ENCODE measurements around the gene STKLD1.

The STKLD1 gene

GRCh38 chr9:133420392-133420827, 44.2 kb downstream of the STKLD1 start:
- no peak for DNase-seq

GRCh38 chr9:133421615-133422542, 45.7 kb downstream of the STKLD1 start, which contains the start of gene ADAMTS13:
Gene ADAMTS13, plus strand, starts transcription at chr9:133422367. Its CDS starts 77 bp downstream, at chr9:133422444.
- DNase-seq: no peak

- no peak for DNase-seq
Observed at GRCh38 chr9:133423216-133423615, 47.0 kb downstream of the STKLD1 start.

GRCh38 chr9:133424187-133424586, 48.0 kb downstream of the STKLD1 start:
- DNase-seq: no peak

GRCh38 chr9:133425049-133425632, 49.0 kb downstream of the STKLD1 start:
- no peak for DNase-seq

- DNase-seq: no peak
Observed at GRCh38 chr9:133426011-133426410, 49.8 kb downstream of the STKLD1 start.

GRCh38 chr9:133427658-133428348, 51.6 kb downstream of the STKLD1 start:
- DNase-seq: no peak

GRCh38 chr9:133428617-133429101, 52.5 kb downstream of the STKLD1 start:
- no peak for DNase-seq

- DNase-seq: no peak
Observed at GRCh38 chr9:133429214-133429613, 53.0 kb downstream of the STKLD1 start.

GRCh38 chr9:133429641-133430161, 53.5 kb downstream of the STKLD1 start:
- no peak for DNase-seq

- DNase-seq: no peak
Observed at GRCh38 chr9:133430244-133430643, 54.1 kb downstream of the STKLD1 start.

- no peak for DNase-seq
Observed at GRCh38 chr9:133433351-133433843, 57.2 kb downstream of the STKLD1 start.

- no peak for DNase-seq
Observed at GRCh38 chr9:133436681-133437080, 60.5 kb downstream of the STKLD1 start.

- DNase-seq: no peak
Observed at GRCh38 chr9:133437753-133438531, 61.8 kb downstream of the STKLD1 start.

- DNase-seq: no peak
Observed at GRCh38 chr9:133439337-133439736, 63.2 kb downstream of the STKLD1 start.

- no peak for DNase-seq
Observed at GRCh38 chr9:133440874-133441273, 64.7 kb downstream of the STKLD1 start.

- DNase-seq: no peak
Observed at GRCh38 chr9:133441571-133441970, 65.4 kb downstream of the STKLD1 start.

GRCh38 chr9:133443248-133443647, 67.1 kb downstream of the STKLD1 start:
- DNase-seq: no peak

- no peak for DNase-seq
Observed at GRCh38 chr9:133443982-133444381, 67.8 kb downstream of the STKLD1 start.

- DNase-seq: no peak
Observed at GRCh38 chr9:133445293-133445969, 69.3 kb downstream of the STKLD1 start.

- no peak for DNase-seq
Observed at GRCh38 chr9:133448487-133448972, 72.4 kb downstream of the STKLD1 start.

Measured in GF-D8 (cell line).